ENCODE measurements around the gene ITGA1.

The ITGA1 gene

GRCh38 chr5:53003144-53003543 lies 215.4 kb downstream of the ITGA1 start:
- DNase-seq, result no peak

- no peak for DNase-seq
These were observed 219.5 kb downstream of the ITGA1 start for GRCh38 chr5:53006911-53007890.

DNA sequence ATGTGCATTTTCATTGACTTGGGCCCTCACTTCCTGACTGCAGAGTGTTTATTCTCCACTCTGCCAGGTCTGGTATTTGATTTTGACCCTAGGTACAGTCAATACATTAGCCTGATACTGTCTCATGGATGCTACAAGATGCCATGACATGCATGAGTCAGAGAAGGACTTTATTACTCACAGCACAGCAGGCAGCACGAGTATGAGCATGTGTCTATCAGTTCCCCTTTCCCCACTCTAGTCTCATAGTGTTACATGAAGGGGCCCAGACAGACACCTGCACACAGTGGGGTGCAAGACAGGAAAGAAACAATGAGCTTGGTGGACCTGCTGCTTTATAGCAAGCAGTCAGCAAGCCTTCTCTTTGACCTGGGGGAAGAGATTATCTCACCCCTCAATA lies 221.0 kb downstream of the ITGA1 start:
- no peak for DNase-seq

All from activated gamma-delta T cell treated with Interleukin-2 at 50 U/mL for 16 hours (primary cell).